ENCODE results near the gene GADL1. TPM values are rescaled to one million over a fixed set of nuclear protein-coding genes. Genes with fewer than 3 reads are reported as not detected.

GADL1 gene
- total RNA-seq, 1 donor from 2014 or later, result 3.1 TPM

GRCh38 chr3:30752970-30753369 is 141.5 kb downstream of the GADL1 start:
- no peaks in the 10 kb centered on the region for H3K36me3 Mint-ChIP-seq
- no peak overlapping the region for H3K4me3 Mint-ChIP-seq
- H3K4me1 Mint-ChIP-seq (ENCODE audit: unreplicated experiment), result peaks cover 23% of the 10 kb centered on the region
- H3K27ac Mint-ChIP-seq, result no peak overlapping the region
- no peaks in the 10 kb centered on the region for H3K9me3 Mint-ChIP-seq
- TF ChIP-seq CTCF (conservative IDR thresholded peaks at IDR 0.05), result no peak
- H3K27me3 Mint-ChIP-seq, result no peaks in the 10 kb centered on the region
- no peak for DNase-seq (ENCODE audit: extremely low spot score, unreplicated experiment)

GRCh38 chr3:30752491-30752890 is 142.0 kb downstream of the GADL1 start:
- Mint-ChIP-seq H3K27me3 (no peaks in the 10 kb centered on the region), H3K4me1 (ENCODE audit: unreplicated experiment) (peaks cover 23% of the 10 kb centered on the region), H3K9me3 (no peaks in the 10 kb centered on the region), H3K36me3 (no peaks in the 10 kb centered on the region), H3K27ac (no peak overlapping the region), H3K4me3 (no peak overlapping the region)
- no peak for DNase-seq (ENCODE audit: extremely low spot score, unreplicated experiment)
- no peak for TF ChIP-seq CTCF (conservative IDR thresholded peaks at IDR 0.05)

GRCh38 chr3:30751610-30752299 is 142.7 kb downstream of the GADL1 start:
- peaks cover 23% of the 10 kb centered on the region for H3K4me1 Mint-ChIP-seq (ENCODE audit: unreplicated experiment)
- no peaks in the 10 kb centered on the region for H3K9me3 Mint-ChIP-seq
- peak; percentile 69 for TF ChIP-seq CTCF (conservative IDR thresholded peaks at IDR 0.05)

GRCh38 chr3:30750967-30751366 is 143.5 kb downstream of the GADL1 start:
- Mint-ChIP-seq H3K27ac (no peak overlapping the region), H3K4me1 (ENCODE audit: unreplicated experiment) (peaks cover 23% of the 10 kb centered on the region), H3K36me3 (no peaks in the 10 kb centered on the region), H3K4me3 (no peak overlapping the region), H3K27me3 (no peaks in the 10 kb centered on the region), H3K9me3 (no peaks in the 10 kb centered on the region)
- TF ChIP-seq CTCF (conservative IDR thresholded peaks at IDR 0.05), result no peak
- no peak for DNase-seq (ENCODE audit: extremely low spot score, unreplicated experiment)

More at GRCh38 chr3:30751610-30752299, 142.7 kb downstream of the GADL1 start:
- no peaks in the 10 kb centered on the region for H3K27me3 Mint-ChIP-seq
- H3K4me3 Mint-ChIP-seq, result no peak overlapping the region
- H3K36me3 Mint-ChIP-seq, result no peaks in the 10 kb centered on the region
- no peak overlapping the region for H3K27ac Mint-ChIP-seq
- DNase-seq (ENCODE audit: extremely low spot score, unreplicated experiment), result no peak

- H3K27me3 Mint-ChIP-seq, result no peaks in the 10 kb centered on the region
- no peaks in the 10 kb centered on the region for H3K36me3 Mint-ChIP-seq
- no peak overlapping the region for H3K4me3 Mint-ChIP-seq
Observed at GRCh38 chr3:30749230-30749629, 145.2 kb downstream of the GADL1 start.

More at GRCh38 chr3:30749230-30749629, 145.2 kb downstream of the GADL1 start:
- no peak for TF ChIP-seq CTCF (conservative IDR thresholded peaks at IDR 0.05)
- Mint-ChIP-seq H3K4me1 (ENCODE audit: unreplicated experiment) (peaks cover 11% of the 10 kb centered on the region), H3K27ac (no peak overlapping the region), H3K9me3 (no peaks in the 10 kb centered on the region)
- no peak for DNase-seq (ENCODE audit: extremely low spot score, unreplicated experiment)
